Measurements from ENCODE around the gene FOXP1. TPM values are rescaled to one million over a fixed set of nuclear protein-coding genes. Genes with fewer than 3 reads are reported as not detected.
A peak's percentile ranks its signal among the peaks of the same experiment; 100 is the strongest.

Gene FOXP1
- total and polyA plus RNA-seq, 2 of the 13 experiments (the other 11 are each of a cell fraction or from before 2014, with no cell fraction given): 40.4 to 59.0 TPM

- TF ChIP-seq, protein P1, sequence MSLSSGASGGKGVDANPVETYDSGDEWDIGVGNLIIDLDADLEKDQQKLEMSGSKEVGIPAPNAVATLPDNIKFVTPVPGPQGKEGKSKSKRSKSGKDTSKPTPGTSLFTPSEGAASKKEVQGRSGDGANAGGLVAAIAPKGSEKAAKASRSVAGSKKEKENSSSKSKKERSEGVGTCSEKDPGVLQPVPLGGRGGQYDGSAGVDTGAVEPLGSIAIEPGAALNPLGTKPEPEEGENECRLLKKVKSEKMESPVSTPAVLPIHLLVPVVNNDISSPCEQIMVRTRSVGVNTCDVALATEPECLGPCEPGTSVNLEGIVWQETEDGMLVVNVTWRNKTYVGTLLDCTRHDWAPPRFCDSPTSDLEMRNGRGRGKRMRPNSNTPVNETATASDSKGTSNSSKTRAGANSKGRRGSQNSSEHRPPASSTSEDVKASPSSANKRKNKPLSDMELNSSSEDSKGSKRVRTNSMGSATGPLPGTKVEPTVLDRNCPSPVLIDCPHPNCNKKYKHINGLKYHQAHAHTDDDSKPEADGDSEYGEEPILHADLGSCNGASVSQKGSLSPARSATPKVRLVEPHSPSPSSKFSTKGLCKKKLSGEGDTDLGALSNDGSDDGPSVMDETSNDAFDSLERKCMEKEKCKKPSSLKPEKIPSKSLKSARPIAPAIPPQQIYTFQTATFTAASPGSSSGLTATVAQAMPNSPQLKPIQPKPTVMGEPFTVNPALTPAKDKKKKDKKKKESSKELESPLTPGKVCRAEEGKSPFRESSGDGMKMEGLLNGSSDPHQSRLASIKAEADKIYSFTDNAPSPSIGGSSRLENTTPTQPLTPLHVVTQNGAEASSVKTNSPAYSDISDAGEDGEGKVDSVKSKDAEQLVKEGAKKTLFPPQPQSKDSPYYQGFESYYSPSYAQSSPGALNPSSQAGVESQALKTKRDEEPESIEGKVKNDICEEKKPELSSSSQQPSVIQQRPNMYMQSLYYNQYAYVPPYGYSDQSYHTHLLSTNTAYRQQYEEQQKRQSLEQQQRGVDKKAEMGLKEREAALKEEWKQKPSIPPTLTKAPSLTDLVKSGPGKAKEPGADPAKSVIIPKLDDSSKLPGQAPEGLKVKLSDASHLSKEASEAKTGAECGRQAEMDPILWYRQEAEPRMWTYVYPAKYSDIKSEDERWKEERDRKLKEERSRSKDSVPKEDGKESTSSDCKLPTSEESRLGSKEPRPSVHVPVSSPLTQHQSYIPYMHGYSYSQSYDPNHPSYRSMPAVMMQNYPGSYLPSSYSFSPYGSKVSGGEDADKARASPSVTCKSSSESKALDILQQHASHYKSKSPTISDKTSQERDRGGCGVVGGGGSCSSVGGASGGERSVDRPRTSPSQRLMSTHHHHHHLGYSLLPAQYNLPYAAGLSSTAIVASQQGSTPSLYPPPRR (CRISPR knock-in tag; IDR thresholded peaks at IDR 0.05; ENCODE audit: borderline replicate concordance): 0 out of 2 replicates have a peak, but pooled peaks have one; percentile 39
- TF ChIP-seq, protein P2, sequence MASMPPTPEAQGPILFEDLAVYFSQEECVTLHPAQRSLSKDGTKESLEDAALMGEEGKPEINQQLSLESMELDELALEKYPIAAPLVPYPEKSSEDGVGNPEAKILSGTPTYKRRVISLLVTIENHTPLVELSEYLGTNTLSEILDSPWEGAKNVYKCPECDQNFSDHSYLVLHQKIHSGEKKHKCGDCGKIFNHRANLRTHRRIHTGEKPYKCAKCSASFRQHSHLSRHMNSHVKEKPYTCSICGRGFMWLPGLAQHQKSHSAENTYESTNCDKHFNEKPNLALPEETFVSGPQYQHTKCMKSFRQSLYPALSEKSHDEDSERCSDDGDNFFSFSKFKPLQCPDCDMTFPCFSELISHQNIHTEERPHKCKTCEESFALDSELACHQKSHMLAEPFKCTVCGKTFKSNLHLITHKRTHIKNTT (CRISPR knock-in tag; IDR thresholded peaks at IDR 0.05): no peak
- TF ChIP-seq, protein P3, sequence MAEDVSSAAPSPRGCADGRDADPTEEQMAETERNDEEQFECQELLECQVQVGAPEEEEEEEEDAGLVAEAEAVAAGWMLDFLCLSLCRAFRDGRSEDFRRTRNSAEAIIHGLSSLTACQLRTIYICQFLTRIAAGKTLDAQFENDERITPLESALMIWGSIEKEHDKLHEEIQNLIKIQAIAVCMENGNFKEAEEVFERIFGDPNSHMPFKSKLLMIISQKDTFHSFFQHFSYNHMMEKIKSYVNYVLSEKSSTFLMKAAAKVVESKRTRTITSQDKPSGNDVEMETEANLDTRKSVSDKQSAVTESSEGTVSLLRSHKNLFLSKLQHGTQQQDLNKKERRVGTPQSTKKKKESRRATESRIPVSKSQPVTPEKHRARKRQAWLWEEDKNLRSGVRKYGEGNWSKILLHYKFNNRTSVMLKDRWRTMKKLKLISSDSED (CRISPR knock-in tag; IDR thresholded peaks at IDR 0.05): no peak
- TF ChIP-seq ZBTB14 (CRISPR knock-in tag; IDR thresholded peaks at IDR 0.05): no peak
- TF ChIP-seq ZNF362 (CRISPR knock-in tag; IDR thresholded peaks at IDR 0.05; ENCODE audit: borderline replicate concordance): peak; percentile 50; the same call in 1 of the 2 replicates
- no peak for TF ChIP-seq GFI1 (CRISPR knock-in tag; IDR thresholded peaks at IDR 0.05; ENCODE audit: borderline replicate concordance)
- TF ChIP-seq ZNF761 (CRISPR knock-in tag; conservative IDR thresholded peaks at IDR 0.05): no peak
- 0 out of 2 replicates have a peak, but pooled peaks have one; percentile 20 for TF ChIP-seq SP5 (CRISPR knock-in tag; IDR thresholded peaks at IDR 0.05; ENCODE audit: borderline replicate concordance, low read depth)
- TF ChIP-seq ZNF10 (CRISPR knock-in tag; IDR thresholded peaks at IDR 0.05; ENCODE audit: borderline replicate concordance, low read depth): no peak
- TF ChIP-seq ESRRA (CRISPR knock-in tag; IDR thresholded peaks at IDR 0.05; ENCODE audit: low read depth): no peak
- TF ChIP-seq ZNF256 (CRISPR knock-in tag; conservative IDR thresholded peaks at IDR 0.05): no peak
- peak in 1 of 2 experiments; percentile 64; a peak in 1 of 4 replicates for TF ChIP-seq EP300 (IDR thresholded peaks at IDR 0.05; ENCODE audit: low read depth in 2 of 2, low read length in 2 of 2)
- TF ChIP-seq EP300 (CRISPR knock-in tag; IDR thresholded peaks at IDR 0.05; ENCODE audit: borderline replicate concordance): no peak
- TF ChIP-seq KMT2A (CRISPR knock-in tag; IDR thresholded peaks at IDR 0.05): no peak
- no peak for TF ChIP-seq ZNF331 (CRISPR knock-in tag; IDR thresholded peaks at IDR 0.05)
- TF ChIP-seq USF2 (IDR thresholded peaks at IDR 0.05; ENCODE audit: low read depth, low read length): no peak
- TF ChIP-seq USF2 (CRISPR knock-in tag; IDR thresholded peaks at IDR 0.05; ENCODE audit: borderline replicate concordance): no peak
These were observed 429.8 kb downstream of the FOXP1 start (continued) for GRCh38 chr3:71153713-71154112.
